IMR-90 (cell line): Measurements from ENCODE around the gene ATP7A.
"Not testable (repeated sequence)": the region's sequence is repeated elsewhere in the genome, so short reads cannot be mapped to it uniquely, and the experiment has no call there.

Source experiments
- CHD1 ChIP-seq: IDR thresholded peaks from 2 replicates; pipeline ENCODE4 v1.6.1; 2012; ENCODE audit warnings: low read depth, low read length, improper control_type of control experiment
- CTCF ChIP-seq: conservative IDR thresholded peaks from 2 replicates; pipeline ENCODE4 v1.5.1; 2012; ENCODE audit warnings: mild to moderate bottlenecking, low read depth, low read length, improper control_type of control experiment
- MAFK ChIP-seq: IDR thresholded peaks from 2 replicates; pipeline ENCODE4 v1.6.1; 2012; ENCODE audit warnings: low read depth, low read length, improper control_type of control experiment
- MAZ ChIP-seq: IDR thresholded peaks from 2 replicates; pipeline ENCODE4 v1.6.1; 2012; ENCODE audit warnings: low read depth, mild to moderate bottlenecking, low read length, improper control_type of control experiment, moderate library complexity, borderline replicate concordance
- POLR2A ChIP-seq: IDR thresholded peaks from 2 replicates; pipeline ENCODE4 v1.6.1; 2012; ENCODE audit warnings: mild to moderate bottlenecking, low read depth, low read length
- RAD21 ChIP-seq: IDR thresholded peaks from 2 replicates; pipeline ENCODE4 v1.6.1; 2012; ENCODE audit warnings: low read length, improper control_type of control experiment
- RCOR1 ChIP-seq: IDR thresholded peaks from 2 replicates; pipeline ENCODE4 v1.6.1; 2012; ENCODE audit warnings: mild to moderate bottlenecking, low read length, improper control_type of control experiment; ENCODE audit not compliant: insufficient replicate concordance
- SMC3 ChIP-seq: fragments of 150-350 bp; IDR thresholded peaks from 2 replicates; pipeline ENCODE4 v1.6.1; 2016; ENCODE audit warnings: low read depth, mild to moderate bottlenecking, antibody characterized with exemption, low read length, moderate library complexity
- USF2 ChIP-seq: fragments of 150-350 bp; IDR thresholded peaks from 2 replicates; pipeline ENCODE4 v1.6.1; 2017; ENCODE audit warnings: mild to moderate bottlenecking, antibody characterized with exemption, low read length, low read depth

GRCh38 chrX:77881418-77881817, 29.1 kb upstream of the ATP7A start:
- not testable (repeated sequence) for TF ChIP-seq CTCF, MAFK, POLR2A, MAZ, SMC3, USF2, RCOR1, RAD21, CHD1
